Stimulated activated CD8-positive, alpha-beta memory T cell treated with anti-CD3 and anti-CD28 coated beads, Interleukin-2, amount 100 ng/mL, for 1 hour (primary cell): Measurements from ENCODE around the gene NOG.

ENCODE experiments used
- DNase-seq, 2 donors: peaks; one replicate each; pipeline ENCODE4 v3.0.0-alpha.2; 2020; ENCODE audit warnings: low read depth in 2 of 2

Gene NOG

GRCh38 chr17:56593646-56594319, at the start of gene NOG:
Gene NOG, plus strand, starts transcription at chr17:56593699. Its CDS starts 525 bp downstream, at chr17:56594224.
- no peak for DNase-seq

- DNase-seq = no peak
Observed at GRCh38 chr17:56545106-56545505, 48.4 kb upstream of the NOG start.

GRCh38 chr17:56545930-56546329, 47.6 kb upstream of the NOG start:
- DNase-seq = no peak

DNA sequence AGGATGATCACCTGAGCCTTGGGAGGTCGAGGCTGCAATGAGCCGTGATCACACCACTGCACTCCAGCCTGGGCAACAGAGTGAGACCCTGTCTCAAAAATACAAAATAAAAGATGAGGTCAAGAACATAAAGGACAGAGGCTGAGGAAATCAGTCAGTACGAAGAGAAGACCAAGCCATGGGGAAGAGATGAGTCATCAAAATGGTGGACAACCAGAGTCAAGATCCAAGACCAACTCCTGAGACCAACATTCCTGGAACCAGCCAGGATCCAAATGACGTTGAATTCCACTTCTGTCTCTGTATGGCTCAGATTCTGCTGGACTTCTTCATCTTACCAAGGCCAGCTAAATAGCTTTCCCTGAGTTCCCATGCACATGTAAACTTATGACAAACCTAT, 44.8 kb upstream of the NOG start:
- no peak for DNase-seq

DNA sequence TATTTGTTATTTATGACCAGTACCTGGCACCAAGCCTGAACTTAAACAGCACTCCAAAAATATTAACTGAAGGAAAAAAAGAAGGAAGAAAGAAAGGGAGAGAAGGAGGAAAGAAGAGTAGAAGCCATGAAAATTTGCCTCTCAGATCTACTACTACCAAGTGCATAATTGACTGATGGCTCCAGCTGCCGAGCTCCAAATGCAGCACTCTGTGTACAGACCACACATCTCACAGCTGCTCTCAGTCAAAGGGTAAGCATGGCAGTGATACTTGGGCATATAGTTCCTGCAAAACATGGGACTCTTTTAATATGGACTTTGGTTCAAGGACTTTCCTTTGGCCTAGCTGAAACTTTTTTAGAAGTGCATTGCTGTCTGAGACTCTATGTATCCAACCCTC, 44.0 kb upstream of the NOG start:
- no peak for DNase-seq

- no peak for DNase-seq
Observed at GRCh38 chr17:56557682-56558081, 35.8 kb upstream of the NOG start.

DNA sequence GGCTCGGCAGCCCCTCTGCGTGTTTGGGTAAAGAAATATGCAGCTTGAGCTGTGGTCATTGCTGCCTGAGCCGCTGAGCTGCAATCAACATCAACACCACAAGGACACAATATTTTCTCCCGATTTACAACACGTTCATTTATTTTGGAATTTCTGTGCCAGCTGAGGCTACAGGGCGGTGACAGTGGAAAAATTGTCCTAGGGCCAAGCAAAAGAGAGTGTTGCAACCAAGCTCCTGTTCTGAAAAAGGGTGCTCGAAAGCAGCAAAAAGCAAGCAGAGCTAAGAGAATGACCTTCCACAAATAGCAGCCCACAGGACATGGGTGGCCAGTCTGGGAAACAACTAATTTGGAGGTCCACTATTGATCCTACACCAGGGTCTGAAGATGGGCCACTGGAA, 35.4 kb upstream of the NOG start:
- no peak for DNase-seq

- no peak for DNase-seq
Observed at GRCh38 chr17:56570199-56570598, 23.3 kb upstream of the NOG start.

DNA sequence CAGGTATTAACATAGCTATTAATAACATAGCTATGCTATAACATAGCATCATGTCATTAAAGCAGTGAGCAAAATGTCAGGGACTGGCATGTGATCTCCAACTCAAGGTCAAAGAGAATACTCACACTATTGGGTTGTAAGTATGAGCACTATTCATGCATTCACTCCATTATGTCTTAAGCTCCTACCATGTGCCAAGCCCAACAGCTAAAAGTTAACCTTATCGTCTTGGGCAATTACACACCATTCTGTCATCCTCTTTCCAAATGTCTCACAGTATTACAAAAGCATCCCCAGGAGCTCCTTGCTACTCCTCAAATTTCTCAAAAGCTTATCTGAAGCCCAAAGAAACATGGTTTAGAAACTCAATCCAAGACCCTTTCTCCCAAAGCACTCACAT, 22.0 kb upstream of the NOG start:
- no peak for DNase-seq

DNA sequence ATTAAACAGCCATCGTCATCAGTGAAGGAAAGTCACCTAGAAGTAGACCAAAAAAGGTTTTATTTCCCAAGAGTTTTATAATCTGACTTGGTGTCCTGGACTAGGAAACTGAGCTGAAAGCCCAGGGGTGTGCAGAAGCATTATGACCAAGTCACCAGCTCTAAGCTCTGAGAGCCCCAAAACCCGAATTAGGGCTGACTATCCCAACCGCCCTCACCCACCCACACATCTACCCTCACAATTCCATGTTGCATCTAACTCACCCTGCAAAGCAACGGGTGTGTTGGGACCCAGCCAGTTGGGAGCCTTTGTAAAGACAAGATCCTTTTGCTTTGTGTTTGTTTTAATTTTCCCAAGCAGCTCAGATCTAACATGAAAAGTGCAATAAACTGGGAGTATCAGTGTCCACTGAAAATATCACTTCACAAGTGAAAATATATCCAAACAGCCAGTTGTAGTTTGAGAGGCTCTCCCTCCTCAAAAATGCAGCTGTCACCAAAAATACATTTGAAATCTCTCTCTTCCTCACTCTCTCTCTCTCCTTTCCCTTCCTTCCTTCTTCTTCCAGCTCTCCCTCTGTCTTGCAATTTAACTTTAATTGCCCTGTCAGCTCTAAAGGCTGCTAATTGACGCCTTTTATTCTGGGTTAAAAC, 16.2 kb upstream of the NOG start:
- DNase-seq = no peak

GRCh38 chr17:56577843-56578204, 15.7 kb upstream of the NOG start:
- DNase-seq = no peak

DNA sequence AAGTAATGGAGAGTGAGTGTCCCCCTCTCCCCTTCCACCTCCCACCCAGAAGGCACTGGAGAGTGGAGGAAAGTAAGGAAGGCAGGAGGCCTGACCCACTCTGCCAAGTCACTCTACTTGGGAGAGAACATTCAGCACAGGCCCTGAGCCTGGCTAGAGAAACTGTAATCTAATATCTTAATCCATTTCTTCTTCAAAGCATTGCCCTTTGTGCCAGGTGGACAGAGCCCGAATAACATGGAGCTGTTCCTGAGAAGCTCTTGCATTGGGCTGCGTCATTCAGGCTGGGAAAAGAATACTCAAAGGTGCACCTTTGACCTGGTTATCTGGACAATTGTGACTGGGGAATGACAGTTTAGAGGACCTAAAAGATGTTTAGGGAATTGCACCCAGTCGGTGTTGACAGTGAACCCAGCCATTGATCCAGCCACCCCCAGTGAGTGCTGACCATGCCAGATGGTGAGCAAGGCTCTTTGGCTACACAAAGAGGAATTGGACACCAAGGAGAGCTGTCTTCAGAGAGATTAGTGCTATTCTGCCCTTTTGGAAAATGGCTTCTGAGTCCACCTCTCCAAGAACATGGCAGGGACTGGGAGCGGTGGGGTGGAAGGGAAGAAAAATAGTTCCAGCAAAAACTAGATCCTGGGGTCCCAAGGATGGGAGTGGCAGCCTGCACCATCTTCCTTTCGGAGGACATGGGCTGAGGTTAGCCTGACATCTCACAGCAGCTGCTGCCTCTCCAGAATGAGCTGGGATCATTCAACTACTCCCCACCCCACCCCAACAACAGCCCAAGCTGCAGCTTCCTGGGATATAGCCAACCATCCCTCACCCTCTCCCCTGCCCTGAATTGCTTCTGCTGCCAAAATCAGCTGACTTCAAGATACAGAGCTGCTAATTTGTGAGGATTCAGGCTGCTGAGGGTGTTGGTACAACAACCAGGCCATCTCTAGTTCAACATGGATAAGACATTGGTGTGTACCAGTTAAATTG, 11.6 kb upstream of the NOG start:
- DNase-seq = no peak

GRCh38 chr17:56583772-56584171, 9.7 kb upstream of the NOG start:
- no peak for DNase-seq

DNA sequence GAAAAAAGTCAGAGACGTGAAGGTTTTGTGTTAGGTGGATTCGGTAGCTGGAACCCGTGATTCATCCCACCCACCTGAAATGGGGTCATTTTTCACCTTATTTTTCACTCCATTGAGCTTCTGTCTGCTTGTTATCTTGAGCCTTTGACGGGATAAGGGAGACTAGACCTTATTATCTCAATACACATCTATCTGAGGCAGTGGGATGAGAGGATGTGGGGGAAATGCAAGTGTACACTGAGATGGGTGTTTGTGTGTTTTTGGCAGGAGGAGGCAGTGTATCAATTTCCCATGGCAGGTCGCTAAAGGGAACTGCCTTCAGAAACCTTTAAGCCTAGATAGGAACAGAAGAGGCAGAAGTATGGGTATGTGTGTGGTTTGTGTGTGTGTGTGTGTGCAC, 6.2 kb upstream of the NOG start:
- DNase-seq = no peak

- peak; percentile 37 to 40 for DNase-seq
Observed at GRCh38 chr17:56592487-56593085, 913 bp upstream of the NOG start.

- DNase-seq = no peak
Observed at GRCh38 chr17:56593086-56593645, 333 bp upstream of the NOG start.

DNA sequence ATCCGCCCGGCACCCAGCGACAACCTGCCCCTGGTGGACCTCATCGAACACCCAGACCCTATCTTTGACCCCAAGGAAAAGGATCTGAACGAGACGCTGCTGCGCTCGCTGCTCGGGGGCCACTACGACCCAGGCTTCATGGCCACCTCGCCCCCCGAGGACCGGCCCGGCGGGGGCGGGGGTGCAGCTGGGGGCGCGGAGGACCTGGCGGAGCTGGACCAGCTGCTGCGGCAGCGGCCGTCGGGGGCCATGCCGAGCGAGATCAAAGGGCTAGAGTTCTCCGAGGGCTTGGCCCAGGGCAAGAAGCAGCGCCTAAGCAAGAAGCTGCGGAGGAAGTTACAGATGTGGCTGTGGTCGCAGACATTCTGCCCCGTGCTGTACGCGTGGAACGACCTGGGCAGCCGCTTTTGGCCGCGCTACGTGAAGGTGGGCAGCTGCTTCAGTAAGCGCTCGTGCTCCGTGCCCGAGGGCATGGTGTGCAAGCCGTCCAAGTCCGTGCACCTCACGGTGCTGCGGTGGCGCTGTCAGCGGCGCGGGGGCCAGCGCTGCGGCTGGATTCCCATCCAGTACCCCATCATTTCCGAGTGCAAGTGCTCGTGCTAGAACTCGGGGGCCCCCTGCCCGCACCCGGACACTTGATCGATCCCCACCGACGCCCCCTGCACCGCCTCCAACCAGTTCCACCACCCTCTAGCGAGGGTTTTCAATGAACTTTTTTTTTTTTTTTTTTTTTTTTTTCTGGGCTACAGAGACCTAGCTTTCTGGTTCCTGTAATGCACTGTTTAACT, 1.0 kb downstream of the NOG start:
- no peak for DNase-seq

GRCh38 chr17:56595108-56595418, 1.6 kb downstream of the NOG start:
- no peak for DNase-seq

DNA sequence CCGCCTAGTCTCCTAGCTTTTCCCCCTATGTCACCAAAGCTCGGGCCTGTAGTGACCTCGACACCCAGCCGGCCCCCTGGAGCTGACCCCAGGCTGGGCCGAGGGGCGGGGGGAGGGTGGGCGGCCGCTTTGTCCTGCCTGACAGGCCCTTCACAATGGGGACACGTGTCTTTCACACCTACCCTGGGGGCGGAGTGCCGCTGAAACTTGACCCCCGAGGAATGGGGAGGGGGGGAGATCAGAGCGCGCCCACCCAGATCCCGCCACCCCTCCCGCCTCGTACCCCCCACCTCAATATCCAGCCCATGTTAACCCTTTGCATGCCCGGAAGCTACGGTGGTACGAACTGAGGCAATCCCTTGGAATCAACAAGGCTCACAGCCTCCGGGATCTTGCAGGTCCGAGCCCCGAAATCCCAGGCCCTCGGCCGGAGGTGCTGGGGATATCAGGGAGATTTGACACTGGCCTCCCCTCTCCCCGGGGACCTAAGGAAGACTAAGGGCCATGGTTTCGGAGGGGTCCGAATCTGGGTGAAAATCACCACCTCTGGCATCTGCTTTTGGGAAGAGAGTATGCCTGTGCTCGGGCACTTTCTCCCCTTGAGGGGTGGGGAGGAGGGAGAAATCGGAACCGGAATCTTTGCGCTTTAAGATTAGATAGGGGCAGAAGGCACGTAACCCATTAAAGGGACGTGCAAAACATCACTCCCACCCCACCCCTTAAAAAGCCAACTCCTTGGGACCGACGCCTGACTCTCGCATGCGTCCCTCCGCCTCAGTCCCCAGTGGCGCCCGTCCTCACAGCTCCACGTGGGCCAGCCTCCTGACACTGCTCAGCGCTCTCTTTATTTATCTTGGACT, 2.6 kb downstream of the NOG start:
- DNase-seq = no peak
